AG20443 (cell line): ENCODE results near the gene RARS1.
A peak's percentile ranks its signal among the peaks of the same experiment; 100 is the strongest.

Source experiments
- DNase-seq: peaks from one replicate; pipeline ENCODE4 v3.0.0; 2012; ENCODE audit warnings: low spot score, mixed read lengths

The RARS1 gene

GRCh38 chr5:168486136-168486879 lies at the start of gene RARS1:
RARS1 (plus strand) TSS chr5:168486471; CDS start chr5:168486499, 28 bp downstream.
- peak; percentile 98 for DNase-seq

GRCh38 chr5:168438349-168438748 lies 47.9 kb upstream of the RARS1 start:
- DNase-seq: no peak

- DNase-seq: peak; percentile 34
Observed at GRCh38 chr5:168443533-168443932, 42.7 kb upstream of the RARS1 start.

GRCh38 chr5:168443950-168444700 lies 42.1 kb upstream of the RARS1 start:
- DNase-seq: no peak

- DNase-seq: no peak
Observed at GRCh38 chr5:168446983-168447619, 39.2 kb upstream of the RARS1 start.

GRCh38 chr5:168447808-168448207 lies 38.5 kb upstream of the RARS1 start:
- no peak for DNase-seq

- DNase-seq: no peak
Observed at GRCh38 chr5:168449166-168449565, 37.1 kb upstream of the RARS1 start.

GRCh38 chr5:168451565-168451964 lies 34.7 kb upstream of the RARS1 start:
- no peak for DNase-seq

- no peak for DNase-seq
Observed at GRCh38 chr5:168455201-168455600, 31.1 kb upstream of the RARS1 start.

GRCh38 chr5:168457542-168457941 lies 28.7 kb upstream of the RARS1 start:
- DNase-seq: no peak

GRCh38 chr5:168460606-168461005 lies 25.7 kb upstream of the RARS1 start:
- DNase-seq: no peak

- no peak for DNase-seq
Observed at GRCh38 chr5:168463081-168463480, 23.2 kb upstream of the RARS1 start.

GRCh38 chr5:168464214-168464613 lies 22.1 kb upstream of the RARS1 start:
- no peak for DNase-seq

- no peak for DNase-seq
Observed at GRCh38 chr5:168464641-168465040, 21.6 kb upstream of the RARS1 start.

GRCh38 chr5:168467755-168468330 lies 18.4 kb upstream of the RARS1 start:
- no peak for DNase-seq

GRCh38 chr5:168468836-168469235 lies 17.4 kb upstream of the RARS1 start:
- peak; percentile 64 for DNase-seq

GRCh38 chr5:168469816-168470215 lies 16.5 kb upstream of the RARS1 start:
- no peak for DNase-seq

GRCh38 chr5:168471785-168472184 lies 14.5 kb upstream of the RARS1 start:
- peak; percentile 56 for DNase-seq

GRCh38 chr5:168472329-168472728 lies 13.9 kb upstream of the RARS1 start:
- peak; percentile 91 for DNase-seq

- DNase-seq: no peak
Observed at GRCh38 chr5:168474319-168474718, 12.0 kb upstream of the RARS1 start.

- peak; percentile 65 for DNase-seq
Observed at GRCh38 chr5:168477060-168477459, 9.2 kb upstream of the RARS1 start.

GRCh38 chr5:168479166-168479565 lies 7.1 kb upstream of the RARS1 start:
- no peak for DNase-seq

- DNase-seq: no peak
Observed at GRCh38 chr5:168480601-168481000, 5.7 kb upstream of the RARS1 start.
